ENCODE data around the gene FCHSD2. TPM values are rescaled to one million over a fixed set of nuclear protein-coding genes. Genes with fewer than 3 reads are reported as not detected.

Gene FCHSD2
- total and polyA plus RNA-seq, 2 of the 13 experiments (the other 11 are each of a cell fraction or from before 2014, with no cell fraction given), result 20.5 to 24.8 TPM

GRCh38 chr11:72787216-72788104 is 354.7 kb downstream of the FCHSD2 start (continued):
- TF ChIP-seq ZNF235 (CRISPR knock-in tag; IDR thresholded peaks at IDR 0.05; ENCODE audit: borderline replicate concordance), result no peak
- 0 out of 2 replicates have a peak, but pooled peaks have one; percentile 24 for TF ChIP-seq ZKSCAN8 (CRISPR knock-in tag; IDR thresholded peaks at IDR 0.05; ENCODE audit: borderline replicate concordance)
- TF ChIP-seq CEBPG (CRISPR knock-in tag; IDR thresholded peaks at IDR 0.05), result peak; percentile 36; the same call in 1 of the 2 replicates
- TF ChIP-seq ZNF292 (CRISPR knock-in tag; IDR thresholded peaks at IDR 0.05; ENCODE audit: borderline replicate concordance, low read depth), result peak; percentile 82
- peak; percentile 41; the same call in 1 of the 2 replicates for TF ChIP-seq NFKB2 (CRISPR knock-in tag; IDR thresholded peaks at IDR 0.05; ENCODE audit: borderline replicate concordance)
- no peak for TF ChIP-seq LCORL (IDR thresholded peaks at IDR 0.05)
- TF ChIP-seq LCORL (CRISPR knock-in tag; IDR thresholded peaks at IDR 0.05), result peak; percentile 86
- TF ChIP-seq BRF2 (CRISPR knock-in tag; IDR thresholded peaks at IDR 0.05), result no peak
- no peak for TF ChIP-seq SOX6 (IDR thresholded peaks at IDR 0.05)
- TF ChIP-seq SOX6 (CRISPR knock-in tag; IDR thresholded peaks at IDR 0.05), result peak; percentile 63
- no peak for TF ChIP-seq SMAD3 (CRISPR knock-in tag; IDR thresholded peaks at IDR 0.05)
- peak; percentile 69 for TF ChIP-seq ATF2 (CRISPR knock-in tag; IDR thresholded peaks at IDR 0.05)
- 0 out of 2 replicates have a peak, but pooled peaks have one; percentile 8 for TF ChIP-seq ZBTB34 (CRISPR knock-in tag; IDR thresholded peaks at IDR 0.05)
- TF ChIP-seq HINFP (CRISPR knock-in tag; IDR thresholded peaks at IDR 0.05; ENCODE audit: low read depth), result peak; percentile 77
- no peak for TF ChIP-seq ZNF646 (CRISPR knock-in tag; IDR thresholded peaks at IDR 0.05)
- TF ChIP-seq MBD4 (IDR thresholded peaks at IDR 0.05; ENCODE audit: borderline replicate concordance, low read length), result no peak
- peak; percentile 80 for TF ChIP-seq GABPB1 (CRISPR knock-in tag; IDR thresholded peaks at IDR 0.05)
